Adrenal gland (tissue), 12 donors: ENCODE results near the gene CST7. TPM values are rescaled to one million over a fixed set of nuclear protein-coding genes. Genes with fewer than 3 reads are reported as not detected.

ENCODE experiments used
- DNase-seq, 7 donors: peaks; one replicate each; pipeline ENCODE4 v3.0.0-alpha.2; 2019 to 2020
- H3K27ac ChIP-seq, 5 donors: fragments of 200-600 bp; sonication (generic) in 4 of 5; 1 replicate in 3 of 5; 2 replicates in 2 of 5; pipeline versions ENCODE4 v1.5.1 to v1.8.0; 2016 to 2020; ENCODE audit warnings: mild to moderate bottlenecking in 1 of 5
- H3K27me3 ChIP-seq: fragments of 200-600 bp; 2 replicates; pipeline ENCODE4 v1.8.0; 2021
- H3K36me3 ChIP-seq, 2 donors: fragments of 200-600 bp; replicated peaks in 1 of 2; 1 replicate in 1 of 2; 2 replicates in 1 of 2; pipeline versions ENCODE4 v1.5.1 to v1.8.0; 2018 to 2022
- H3K4me1 ChIP-seq, 2 donors: fragments of 200-600 bp; replicated peaks in 1 of 2; 1 replicate in 1 of 2; 2 replicates in 1 of 2; pipeline versions ENCODE4 v1.5.1 to v1.8.0; 2018 to 2021
- H3K4me3 ChIP-seq, 4 donors: fragments of 200-600 bp; sonication (generic) in 3 of 4; one replicate each; pipeline ENCODE4 v1.5.1; 2016 to 2018
- H3K9me3 ChIP-seq, 3 donors: fragments of 200-600 bp; sonication (generic) in 1 of 3; replicated peaks in 1 of 3; 1 replicate in 2 of 3; 2 replicates in 1 of 3; pipeline versions ENCODE4 v1.5.1 to v1.8.0; 2016 to 2021
- CTCF ChIP-seq, 6 experiments: fragments of 450-650 bp in 4 of 6; fragments of 200-600 bp in 2 of 6; sonication (generic) in 1 of 6; IDR thresholded peaks; 1 replicate in 5 of 6; 2 replicates in 1 of 6; pipeline versions ENCODE4 v1.5.1 to v1.8.0; 2016 to 2021; ENCODE audit warnings: antibody characterized with exemption in 6 of 6, mild to moderate bottlenecking in 2 of 6, moderate library complexity in 1 of 6
- POLR2A ChIP-seq, 2 donors: fragments of 450-650 bp; IDR thresholded peaks; one replicate each; pipeline ENCODE4 v1.6.1; 2017; ENCODE audit warnings: antibody characterized with exemption in 2 of 2, mild to moderate bottlenecking in 2 of 2, moderate library complexity in 1 of 2
- WGBS, 4 donors: extraction: QIAGEN DNeasy Blood & Tissue Kit in 2 of 4; methylation state at CpG; one replicate each; pipeline versions ENCODE4 v1.1.5 to v1.1.7; 2013 to 2017; 5-methylcytosine and 5-hydroxymethylcytosine counted together
- intact Hi-C, 2 donors: fragments of 100-400 bp; cut with DNase I; formaldehyde crosslinking; loops; one replicate each; pipeline versions ENCODE4 v1.14.1 to v1.15.0; 2022 to 2023
- polyA plus RNA-seq, 3 donors: library from polyadenylated mRNA; stranded (reverse); fragments of 200-250 nt in 2 of 3; fragments of 350-450 nt in 1 of 3; fragmentation: Illumina TruSeq in 1 of 3; extraction: RNeasy Lipid Tissue Mini Kit (QIAGEN cat#74804) in 1 of 3; gene quantifications; one replicate each; pipeline ENCODE4 v1.2.3, GENCODE V29; 2013 to 2014
- total RNA-seq, 9 donors: library from RNA; depleted of rRNA in 4 of 9; stranded (reverse); fragments of >200 nt in 4 of 9; fragments of 120-200 nt in 1 of 9; fragmentation: NEBNext Ultra II Directional in 1 of 9; extraction: Animal tissue kit (Norgen Biotek cat#: 25700) in 1 of 9; gene quantifications; one replicate each; pipeline versions ENCODE4 v1.1.0 to v1.2.4, GENCODE V29; 2013 to 2023
- donor health status: healthy with polysubstance abuse.
- donor health status: Bipolar disorder and iron deficiency.
- donor health status: DM: yes; HTN: yes; CAD: no.
- donor health status: DM: no; HTN: no; CAD: no.
- donor health status: DM: no; HTN: no; CAD: no.
- donor health status: DM: yes; HTN: yes; CAD: no.

CST7 gene
- total and polyA plus RNA-seq, 12 donors: 0.17 to 4.1 (median 0.93) TPM

GRCh38 chr20:24961384-24962181, 12.5 kb downstream of the CST7 start:
- intact Hi-C loops: no loop called here
- H3K36me3 ChIP-seq: peaks cover 0 to 68% of the 10 kb centered on the region in 2 donors
- peak in 3 of 7 donors; percentile 8 to 23 (median 13) for DNase-seq
- WGBS, 4 donors: 85 to 93% (median 87%) methylated on average over 20 of the region's 20 CpGs
- no peak overlapping the region for H3K27ac ChIP-seq
- TF ChIP-seq CTCF (IDR thresholded peaks at IDR 0.05) (no peak), POLR2A (IDR thresholded peaks at IDR 0.05) (no peak)
- H3K9me3 ChIP-seq: no peaks in the 10 kb centered on the region
- no peaks in the 10 kb centered on the region for H3K4me1 ChIP-seq
- H3K27me3 ChIP-seq: no peaks in the 10 kb centered on the region
- H3K4me3 ChIP-seq: no peak overlapping the region

- H3K27ac ChIP-seq: no peak overlapping the region
- no peaks in the 10 kb centered on the region for H3K9me3 ChIP-seq
- H3K4me1 ChIP-seq: no peaks in the 10 kb centered on the region
- H3K4me3 ChIP-seq: no peak overlapping the region
- H3K27me3 ChIP-seq: no peaks in the 10 kb centered on the region
- intact Hi-C loops: no loop called here
- DNase-seq: no peak
- peaks cover 0 to 69% of the 10 kb centered on the region in 2 donors for H3K36me3 ChIP-seq
- WGBS, 4 donors: 88 to 96% (median 92%) methylated on average over 2 of the region's 2 CpGs
- no peak for TF ChIP-seq POLR2A (IDR thresholded peaks at IDR 0.05)
- TF ChIP-seq CTCF (IDR thresholded peaks at IDR 0.05): no peak
Observed at GRCh38 chr20:24962182-24962492, 13.1 kb downstream of the CST7 start.

GRCh38 chr20:24962510-24962909, 13.4 kb downstream of the CST7 start:
- WGBS, 4 donors: 91 to 96% (median 94%) methylated on average over 6 of the region's 6 CpGs
- H3K4me1 ChIP-seq: no peaks in the 10 kb centered on the region
- intact Hi-C loops: no loop called here
- DNase-seq: peak in 1 of 7 donors; percentile 24
- no peak overlapping the region for H3K4me3 ChIP-seq
- H3K36me3 ChIP-seq: peaks cover 0 to 72% of the 10 kb centered on the region in 2 donors
- TF ChIP-seq POLR2A (IDR thresholded peaks at IDR 0.05) (no peak), CTCF (IDR thresholded peaks at IDR 0.05) (no peak)
- H3K27me3 ChIP-seq: no peaks in the 10 kb centered on the region
- no peaks in the 10 kb centered on the region for H3K9me3 ChIP-seq
- no peak overlapping the region for H3K27ac ChIP-seq

GRCh38 chr20:24963672-24964505, 14.8 kb downstream of the CST7 start:
- Histone ChIP-seq H3K27me3 (no peaks in the 10 kb centered on the region), H3K36me3 (peaks cover 0 to 81% of the 10 kb centered on the region in 2 donors), H3K4me1 (no peaks in the 10 kb centered on the region), H3K27ac (no peak overlapping the region), H3K4me3 (no peak overlapping the region), H3K9me3 (no peaks in the 10 kb centered on the region)
- TF ChIP-seq CTCF (IDR thresholded peaks at IDR 0.05): no peak
- TF ChIP-seq POLR2A (IDR thresholded peaks at IDR 0.05): no peak
- peak in 2 of 7 donors; percentile 11 to 38 for DNase-seq
- intact Hi-C loops: no loop called here
- whole genome bisulfite sequencing, 4 donors: 94 to 98% (median 96%) methylated on average over 14 to 21 of the region's 21 CpGs
